SK-N-SH treated with all-trans-retinoic acid at 6 μM for 48 hours (cell line): ENCODE measurements around the gene FAM114A2.

Experiments
- ARNTL ChIP-seq: fragments of 450-650 bp; formaldehyde crosslinking; IDR thresholded peaks from 2 replicates; pipeline ENCODE4 v1.5.0; 2020; ENCODE audit warnings: low read depth, mild to moderate bottlenecking, moderate library complexity, borderline replicate concordance
- BACH2 ChIP-seq: fragments of 250-450 bp; sonication (Bioruptor Pico); IDR thresholded peaks from 2 replicates; pipeline ENCODE4 v1.9.0; 2021; ENCODE audit warnings: mild to moderate bottlenecking, borderline replicate concordance
- GLIS3 ChIP-seq: fragments of 250-450 bp; sonication (Bioruptor Pico); IDR thresholded peaks from 2 replicates; pipeline ENCODE4 v1.5.0; 2020; ENCODE audit warnings: mild to moderate bottlenecking, moderate library complexity
- ISL1 ChIP-seq: fragments of 250-450 bp; sonication (Bioruptor Pico); IDR thresholded peaks from 2 replicates; pipeline ENCODE4 v2.1.2; 2022; ENCODE audit warnings: mild to moderate bottlenecking, moderate library complexity
- PATZ1 ChIP-seq: fragments of 250-450 bp; sonication (Bioruptor Pico); IDR thresholded peaks from 2 replicates; pipeline ENCODE4 v1.8.0; 2020; ENCODE audit warnings: mild to moderate bottlenecking, moderate library complexity, borderline replicate concordance
- PPARA ChIP-seq: fragments of 250-450 bp; sonication (Bioruptor Pico); IDR thresholded peaks from 2 replicates; pipeline ENCODE4 v1.5.0; 2020; ENCODE audit warnings: mild to moderate bottlenecking, borderline replicate concordance
- RARB ChIP-seq: fragments of 250-450 bp; sonication (Bioruptor Pico); IDR thresholded peaks from 2 replicates; pipeline ENCODE4 v1.8.0; 2021; ENCODE audit warnings: mild to moderate bottlenecking, moderate library complexity
- TOX ChIP-seq: fragments of 250-450 bp; sonication (Bioruptor Pico); IDR thresholded peaks from 2 replicates; pipeline ENCODE4 v1.8.0; 2021; ENCODE audit warnings: mild to moderate bottlenecking, moderate library complexity, borderline replicate concordance
- TSHZ2 ChIP-seq: fragments of 250-450 bp; sonication (Bioruptor Pico); IDR thresholded peaks from 2 replicates; pipeline ENCODE4 v1.5.0; 2020; ENCODE audit warnings: mild to moderate bottlenecking, moderate library complexity
- ZC3H10 ChIP-seq: fragments of 250-450 bp; sonication (Bioruptor Pico); IDR thresholded peaks from 2 replicates; pipeline ENCODE4 v1.5.1; 2021; ENCODE audit warnings: mild to moderate bottlenecking, moderate library complexity
- ZFP3 ChIP-seq: fragments of 250-450 bp; sonication (Bioruptor Pico); IDR thresholded peaks from 2 replicates; pipeline ENCODE4 v1.5.0; 2020; ENCODE audit warnings: mild to moderate bottlenecking, moderate library complexity
- ZFP30 ChIP-seq: fragments of 450-650 bp; formaldehyde crosslinking; IDR thresholded peaks from 2 replicates; pipeline ENCODE4 v1.5.0; 2022; ENCODE audit warnings: mild to moderate bottlenecking, moderate library complexity
- ZNF8 ChIP-seq: fragments of 450-650 bp; formaldehyde crosslinking; IDR thresholded peaks from 2 replicates; pipeline ENCODE4 v1.5.0; 2020; ENCODE audit warnings: mild to moderate bottlenecking, moderate library complexity

GRCh38 chr5:153988510-153988909, 50.2 kb downstream of the FAM114A2 start:
- TF ChIP-seq ZFP30 (CRISPR knock-in tag) (no peak), ZFP3 (CRISPR knock-in tag) (no peak), ISL1 (CRISPR knock-in tag) (no peak), TOX (no peak), ZC3H10 (no peak), BACH2 (no peak), RARB (no peak), PATZ1 (CRISPR knock-in tag) (no peak), ZNF8 (no peak), TSHZ2 (no peak), GLIS3 (CRISPR knock-in tag) (no peak), PPARA (no peak), ARNTL (CRISPR knock-in tag) (no peak)
